Measurements from ENCODE around the gene CLSTN2.

Gene CLSTN2

GRCh38 chr3:140053794-140054193 is 118.8 kb downstream of the CLSTN2 start:
- DNase-seq (ENCODE audit: low spot score) = no peak

GRCh38 chr3:140055092-140055791 is 120.3 kb downstream of the CLSTN2 start:
- DNase-seq (ENCODE audit: low spot score) = no peak

- DNase-seq (ENCODE audit: low spot score) = no peak
These were observed 121.1 kb downstream of the CLSTN2 start for GRCh38 chr3:140056047-140056446.

DNA sequence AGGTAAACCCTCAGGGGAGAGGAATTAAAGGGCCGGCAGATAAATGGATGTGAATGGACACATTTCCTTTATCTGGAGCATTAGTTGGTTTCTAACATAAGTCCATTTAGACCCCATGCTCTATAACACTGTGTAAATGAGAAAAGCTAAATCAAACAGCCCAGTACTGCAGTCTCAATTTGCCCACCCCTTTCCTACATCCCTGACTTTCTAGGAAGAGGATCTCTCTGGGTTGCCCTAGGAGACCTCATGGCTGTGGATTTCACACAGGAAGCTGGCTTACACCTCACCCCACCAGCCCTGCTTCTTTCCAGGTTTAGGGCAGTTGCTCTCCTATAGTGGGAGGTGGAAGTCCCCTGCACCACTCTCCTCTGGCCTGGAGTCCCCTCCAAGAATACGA is 126.2 kb downstream of the CLSTN2 start:
- DNase-seq (ENCODE audit: low spot score) = no peak

GRCh38 chr3:140062461-140062860 is 127.5 kb downstream of the CLSTN2 start:
- no peak for DNase-seq (ENCODE audit: low spot score)

- no peak for DNase-seq (ENCODE audit: low spot score)
These were observed 132.5 kb downstream of the CLSTN2 start for GRCh38 chr3:140067487-140067886.

DNA sequence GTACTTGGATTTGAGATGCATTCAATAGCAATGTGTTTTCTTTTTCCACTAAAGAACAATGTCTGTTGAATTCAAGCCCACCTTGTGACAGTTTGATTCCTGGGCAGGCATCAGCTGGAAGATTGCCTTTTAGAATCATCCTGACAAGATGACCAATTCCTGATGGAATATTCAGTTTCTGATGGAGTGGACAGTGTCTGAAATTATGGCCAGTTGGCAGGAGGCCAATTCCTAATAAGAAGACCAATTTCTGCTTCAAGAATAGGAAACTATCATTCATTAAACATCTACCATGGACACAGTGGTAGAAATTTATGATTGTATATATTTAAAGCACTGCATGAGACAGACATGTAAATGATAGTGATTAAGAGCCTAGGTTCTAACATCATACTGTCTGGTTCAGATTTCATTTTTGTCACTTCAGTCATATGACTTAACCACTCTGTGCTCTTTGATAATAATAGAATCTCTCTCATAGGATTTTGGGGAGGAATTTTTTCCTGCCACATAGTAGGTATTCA is 133.6 kb downstream of the CLSTN2 start:
- DNase-seq (ENCODE audit: low spot score) = no peak

DNA sequence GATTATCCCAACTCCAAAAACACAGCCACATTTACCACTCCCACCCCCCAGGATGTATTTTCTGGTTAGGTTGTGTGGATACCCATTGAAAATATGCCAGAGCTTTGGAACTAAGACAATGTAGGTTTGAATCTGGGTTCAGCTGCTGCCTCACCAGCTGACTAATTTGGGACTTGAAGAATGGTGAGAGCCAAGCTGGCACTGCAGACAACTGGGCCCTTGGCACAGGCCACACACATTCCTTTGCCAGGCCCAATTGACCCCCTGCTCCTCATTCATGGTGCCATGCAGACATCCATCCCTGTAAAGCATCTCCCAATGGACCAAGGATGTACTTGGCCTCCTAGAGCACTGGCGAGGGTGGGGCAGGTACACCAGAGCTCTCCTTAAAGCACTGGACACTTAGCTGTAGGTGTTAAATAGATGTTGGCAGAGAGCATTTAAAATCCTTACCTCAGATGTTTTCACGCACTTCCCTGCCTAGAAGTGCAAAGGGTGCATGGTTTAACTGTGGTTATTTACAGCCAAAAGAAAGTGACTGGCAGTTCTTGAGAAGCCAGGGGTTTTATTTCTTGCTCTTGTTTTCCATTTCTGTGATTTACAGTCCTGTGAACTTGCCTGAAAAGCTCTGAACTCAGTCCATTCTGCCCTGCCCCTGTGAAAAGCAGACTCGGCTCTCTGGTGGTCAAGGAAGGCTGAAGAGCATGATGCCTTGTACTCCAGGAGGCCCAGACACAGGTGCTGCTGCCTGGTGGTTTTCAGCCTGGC is 138.5 kb downstream of the CLSTN2 start:
- DNase-seq (ENCODE audit: low spot score) = no peak

DNA sequence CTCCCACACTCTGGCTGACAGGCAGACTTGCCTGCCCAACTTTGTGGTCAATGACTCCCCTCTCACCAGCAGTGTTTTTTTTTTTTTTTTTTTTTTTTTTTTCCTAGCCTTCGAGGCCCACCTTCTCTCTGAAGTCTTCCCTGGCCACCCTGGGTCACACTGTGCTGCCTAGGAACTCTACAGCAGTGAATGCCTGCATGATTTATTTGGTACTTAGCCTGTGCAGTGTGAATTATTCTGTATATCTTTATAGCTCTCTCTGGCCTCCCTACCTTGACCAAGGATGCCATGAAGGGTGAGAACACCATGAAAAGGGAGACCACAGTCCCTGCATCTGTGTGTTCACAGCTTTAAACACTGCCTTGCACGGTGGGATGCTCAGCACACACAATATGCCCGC is 141.6 kb downstream of the CLSTN2 start:
- DNase-seq (ENCODE audit: low spot score) = no peak

DNA sequence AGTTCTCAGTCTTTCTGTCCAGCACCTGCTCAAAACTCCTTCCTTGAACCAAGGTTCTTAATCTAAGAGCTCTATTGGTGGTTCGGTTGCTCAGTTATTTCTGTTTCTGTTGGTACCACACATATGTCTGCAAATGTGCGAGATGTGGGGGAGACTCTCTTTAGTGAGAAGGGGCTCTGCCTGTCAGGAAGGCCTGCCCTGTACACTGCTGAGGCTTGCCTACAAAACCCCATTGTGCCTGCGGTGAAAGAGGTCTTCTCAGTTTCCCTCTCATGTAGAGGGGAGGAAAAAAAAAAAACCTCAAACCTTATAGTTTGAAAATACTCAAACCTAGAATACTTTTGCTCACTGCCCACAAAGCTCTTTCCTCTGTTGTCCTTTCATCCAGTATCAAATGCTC is 142.4 kb downstream of the CLSTN2 start:
- no peak for DNase-seq (ENCODE audit: low spot score)

- no peak for DNase-seq (ENCODE audit: low spot score)
These were observed 143.4 kb downstream of the CLSTN2 start for GRCh38 chr3:140078343-140078742.

DNA sequence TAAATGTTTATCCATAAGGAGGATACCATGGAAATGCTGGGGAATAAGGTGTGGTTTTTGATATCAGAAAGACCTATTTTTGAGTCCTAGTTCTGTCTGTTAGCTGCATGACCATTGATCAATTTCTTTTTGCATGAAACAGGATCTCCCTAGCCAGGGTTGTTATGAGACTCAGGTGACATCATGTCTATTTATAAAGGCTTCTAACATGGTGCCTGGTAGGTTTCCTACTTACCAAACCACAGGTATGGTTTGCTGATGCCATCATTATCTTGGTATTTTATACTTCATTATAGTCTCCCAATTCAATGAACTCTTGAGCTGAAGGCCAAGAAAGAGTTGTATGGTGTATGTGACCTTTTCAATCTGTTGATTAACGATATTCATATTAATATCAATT is 144.0 kb downstream of the CLSTN2 start:
- DNase-seq (ENCODE audit: low spot score) = no peak

GRCh38 chr3:140081887-140082286 is 146.9 kb downstream of the CLSTN2 start:
- no peak for DNase-seq (ENCODE audit: low spot score)

- DNase-seq (ENCODE audit: low spot score) = no peak
These were observed 150.0 kb downstream of the CLSTN2 start for GRCh38 chr3:140085001-140085400.

GRCh38 chr3:140086642-140087041 is 151.7 kb downstream of the CLSTN2 start:
- DNase-seq (ENCODE audit: low spot score) = no peak

GRCh38 chr3:140088058-140088457 is 153.1 kb downstream of the CLSTN2 start:
- DNase-seq (ENCODE audit: low spot score) = no peak

DNA sequence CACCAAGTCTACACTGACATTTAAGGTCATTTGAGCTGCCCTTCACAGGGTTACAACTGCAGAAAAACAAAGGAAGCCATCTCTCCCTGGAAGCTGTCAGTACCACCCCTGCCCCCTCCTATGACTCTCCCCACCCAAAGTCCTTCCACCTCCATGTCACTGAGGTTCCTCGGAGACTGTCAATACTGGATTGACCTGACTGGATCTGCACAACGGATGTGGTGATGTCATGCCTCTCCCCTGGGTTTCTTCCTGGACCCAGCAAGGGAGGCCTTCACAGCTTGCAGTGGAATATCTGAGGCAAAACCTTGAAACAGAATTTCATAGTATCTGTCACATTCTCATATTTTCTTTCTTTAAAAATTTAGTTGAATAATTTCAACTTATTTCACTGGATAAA is 153.5 kb downstream of the CLSTN2 start:
- DNase-seq (ENCODE audit: low spot score) = no peak

GRCh38 chr3:140089403-140090072 is 154.6 kb downstream of the CLSTN2 start:
- no peak for DNase-seq (ENCODE audit: low spot score)

- DNase-seq (ENCODE audit: low spot score) = no peak
These were observed 156.2 kb downstream of the CLSTN2 start for GRCh38 chr3:140091143-140091542.

- DNase-seq (ENCODE audit: low spot score) = no peak
These were observed 158.0 kb downstream of the CLSTN2 start for GRCh38 chr3:140092848-140093536.

DNA sequence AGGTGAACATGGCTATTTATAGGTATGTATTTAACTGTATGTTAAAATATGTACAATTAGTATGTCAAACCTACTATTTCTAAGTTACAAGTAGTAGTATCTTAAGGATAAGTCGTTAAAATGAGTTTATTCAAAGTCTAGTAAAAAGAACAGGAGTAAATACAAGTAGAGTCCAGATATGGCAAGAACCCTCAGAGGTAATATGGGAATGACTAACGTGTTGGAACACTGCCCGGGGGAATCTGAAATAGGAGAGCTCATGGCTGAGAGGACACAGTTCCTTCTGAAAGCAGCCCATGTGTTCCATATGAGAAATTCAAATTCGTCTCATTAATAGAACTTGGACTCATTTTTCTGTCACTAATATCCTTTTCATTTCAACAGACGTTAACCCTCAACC is 158.8 kb downstream of the CLSTN2 start:
- no peak for DNase-seq (ENCODE audit: low spot score)

DNA sequence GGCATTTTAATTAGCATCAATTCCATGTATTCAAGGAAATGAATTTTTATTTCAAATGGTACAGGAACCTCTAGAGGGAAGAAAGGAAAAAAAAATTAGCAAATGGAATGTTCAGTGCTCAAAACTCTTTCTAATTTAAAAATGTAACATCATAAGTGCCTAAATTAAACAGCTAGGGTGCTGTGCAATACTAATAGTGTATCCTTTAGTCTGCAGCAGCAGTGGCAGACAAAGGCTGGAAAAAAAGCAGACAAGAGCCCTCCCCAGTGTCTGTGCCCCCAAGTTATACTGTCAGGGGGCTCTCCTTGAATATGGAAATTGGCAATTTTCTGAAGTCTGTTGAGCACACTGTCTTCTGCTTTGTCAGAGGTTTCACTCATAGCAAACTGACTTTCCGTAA is 159.5 kb downstream of the CLSTN2 start:
- DNase-seq (ENCODE audit: low spot score) = no peak

Measured in CD4-positive, alpha-beta T cell treated with Interleukin-6 at 100 ng/mL for 8 hours (primary cell).